Cardiac fibroblast (primary cell): ENCODE data around the gene MYL9.

ENCODE experiments used
- DNase-seq, 2 donors: peaks; one replicate each; pipeline versions ENCODE4 v3.0.0 to v3.0.0-alpha.2; 2010; ENCODE audit warnings: low read depth in 2 of 2
- H3K4me3 ChIP-seq, 2 donors: replicated peaks in 1 of 2; 1 replicate in 1 of 2; 2 replicates in 1 of 2; pipeline ENCODE4 v1.5.1; 2011; ENCODE audit warnings: low read depth in 2 of 2, low read length in 2 of 2, mild to moderate bottlenecking in 2 of 2, moderate library complexity in 1 of 2
- CTCF ChIP-seq: IDR thresholded peaks from one replicate; pipeline ENCODE4 v1.5.1; 2011; ENCODE audit warnings: low read depth, mild to moderate bottlenecking, low read length, inconsistent platforms

MYL9 gene

DNA sequence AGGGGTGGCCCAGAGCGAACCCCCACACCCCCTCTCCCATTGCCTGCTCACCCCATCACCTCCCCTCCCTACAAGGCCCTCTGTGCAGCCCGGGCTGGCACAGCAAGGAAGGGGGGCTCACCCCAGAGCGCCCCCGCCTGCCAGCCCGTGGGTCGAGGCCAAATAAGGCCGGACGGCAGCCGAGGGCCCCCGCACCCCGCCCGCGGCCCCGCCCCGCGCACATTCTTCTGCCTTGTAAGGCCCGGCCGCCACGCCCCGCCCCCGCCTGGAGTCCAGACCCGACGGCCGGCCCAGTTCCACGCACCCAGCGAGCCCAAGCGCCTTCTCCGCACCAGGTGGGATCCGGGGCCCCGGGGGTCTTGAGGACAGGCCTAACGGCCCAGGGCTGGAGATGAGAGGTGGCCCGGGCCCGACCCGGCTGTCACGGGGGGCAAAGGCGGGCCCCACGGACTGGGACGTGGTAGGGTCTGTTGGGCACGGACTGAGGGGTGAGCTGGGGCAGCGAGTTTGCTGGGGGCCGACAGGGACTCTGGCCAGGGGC, at the start of gene MYL9:
MYL9 (plus strand) TSS at position 293 of the 541 bp plus-strand sequence. CDS start 3,366 bp downstream, outside the sequence.
- no peak for TF ChIP-seq CTCF
- peak; percentile 81 to 85 for DNase-seq
- peak within 1 kb of the TSS; percentile 94 to 97 for H3K4me3 ChIP-seq

DNA sequence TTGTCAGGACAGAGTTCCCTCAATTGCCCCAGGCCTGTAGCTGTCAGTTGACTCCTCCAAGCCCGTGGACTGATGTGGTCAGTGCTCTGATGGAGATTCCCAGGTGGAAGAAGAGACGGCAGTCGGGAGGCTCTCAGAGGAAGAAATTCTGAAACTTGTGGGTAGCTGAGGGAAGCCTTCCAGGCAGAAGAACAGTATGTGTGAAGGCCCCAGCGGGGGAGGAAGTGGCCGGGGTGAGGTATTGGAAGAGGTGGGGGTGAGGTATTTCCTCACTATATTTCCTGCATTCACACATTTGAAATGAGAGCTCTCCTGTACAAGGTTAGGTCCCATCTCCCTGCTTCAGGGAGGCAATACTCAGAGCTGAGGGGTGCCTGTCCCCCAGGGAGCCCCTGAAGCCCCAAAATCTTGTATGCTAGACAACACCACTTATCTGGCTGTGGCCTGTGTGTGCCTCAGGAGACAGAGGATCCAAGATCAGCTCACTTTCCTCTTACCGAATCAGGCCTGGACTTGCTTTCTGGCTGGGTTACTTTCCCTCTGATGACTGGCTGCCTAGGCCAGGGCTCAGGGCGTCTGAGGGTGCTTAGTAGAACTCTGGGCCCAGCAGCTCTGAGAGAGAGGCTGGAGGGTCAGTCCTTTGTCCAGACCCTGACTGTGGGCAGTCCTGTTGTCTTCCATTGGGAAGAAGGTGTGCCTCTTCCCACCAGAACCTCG, 49.3 kb upstream of the MYL9 start:
- no peak overlapping the region for H3K4me3 ChIP-seq
- DNase-seq: peak; percentile 46 to 50
- TF ChIP-seq CTCF: no peak

- peak; percentile 18 for TF ChIP-seq CTCF
- H3K4me3 ChIP-seq: no peak overlapping the region
- DNase-seq: no peak
These were observed 48.1 kb upstream of the MYL9 start for GRCh38 chr20:36493051-36493800.

DNA sequence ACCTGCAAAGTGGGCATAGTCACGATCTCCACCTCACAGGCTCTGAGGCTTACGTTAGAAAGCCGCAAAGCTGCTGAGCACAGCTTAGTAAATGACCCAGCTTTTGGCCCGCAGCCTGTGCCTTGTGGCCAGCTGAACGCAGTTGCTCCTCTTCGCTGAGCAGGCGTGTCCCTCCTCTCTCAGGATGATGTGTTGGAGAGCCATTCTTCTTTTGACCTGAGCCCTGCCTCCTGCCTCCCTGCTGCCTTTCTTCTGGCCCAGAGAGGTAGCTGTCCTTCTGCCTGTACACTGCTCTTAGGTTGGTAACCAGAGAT, 47.6 kb upstream of the MYL9 start:
- no peak for TF ChIP-seq CTCF
- no peak overlapping the region for H3K4me3 ChIP-seq
- DNase-seq: peak; percentile 69 to 87

GRCh38 chr20:36496707-36497669, 44.3 kb upstream of the MYL9 start:
- TF ChIP-seq CTCF: no peak
- H3K4me3 ChIP-seq: no peak overlapping the region
- DNase-seq: no peak

DNA sequence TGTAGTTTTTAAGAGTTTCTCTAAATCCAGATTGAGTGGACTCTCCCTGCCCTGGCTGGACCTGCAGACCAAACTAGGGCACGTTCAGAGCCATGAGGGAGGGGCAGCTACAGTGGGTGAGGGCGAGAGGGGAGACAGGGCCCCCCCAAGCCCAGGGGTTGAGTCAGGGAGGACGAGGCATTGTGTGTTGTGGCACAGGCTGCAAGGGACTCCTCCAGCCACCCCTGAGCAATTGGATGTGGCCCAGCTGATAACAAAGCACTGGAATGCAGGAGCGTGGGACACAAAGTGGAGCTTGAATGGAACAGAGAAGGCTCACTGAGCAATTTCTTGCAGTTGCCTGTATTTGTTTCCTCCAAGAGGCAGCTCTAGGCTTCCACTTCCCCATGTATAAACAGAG, 43.5 kb upstream of the MYL9 start:
- H3K4me3 ChIP-seq: no peak overlapping the region
- TF ChIP-seq CTCF: no peak

More for the DNA sequence above, 43.5 kb upstream of the MYL9 start:
- DNase-seq: peak in 1 of 2 donors; percentile 66
